GM18498 (cell line): Measurements from ENCODE around the gene PLK5.
"Not testable (repeated sequence)": the region's sequence is repeated elsewhere in the genome, so short reads cannot be mapped to it uniquely, and the experiment has no call there.

ENCODE experiments used
- ATAC-seq: cut with Tn5 transposase; IDR thresholded peaks from one replicate; pipeline ENCODE4 v1.9.1; 2021; ENCODE audit warnings: mild to moderate bottlenecking, moderate library complexity; ENCODE audit not compliant: unreplicated experiment

Gene PLK5

GRCh38 chr19:1523412-1524286, at the start of gene PLK5:
Gene PLK5, plus strand, starts transcription at chr19:1524077. Its CDS starts 2,920 bp downstream, at chr19:1526997.
- ATAC-seq: no peak

- ATAC-seq: no peak
These were observed 49.0 kb upstream of the PLK5 start for GRCh38 chr19:1474765-1475351.

DNA sequence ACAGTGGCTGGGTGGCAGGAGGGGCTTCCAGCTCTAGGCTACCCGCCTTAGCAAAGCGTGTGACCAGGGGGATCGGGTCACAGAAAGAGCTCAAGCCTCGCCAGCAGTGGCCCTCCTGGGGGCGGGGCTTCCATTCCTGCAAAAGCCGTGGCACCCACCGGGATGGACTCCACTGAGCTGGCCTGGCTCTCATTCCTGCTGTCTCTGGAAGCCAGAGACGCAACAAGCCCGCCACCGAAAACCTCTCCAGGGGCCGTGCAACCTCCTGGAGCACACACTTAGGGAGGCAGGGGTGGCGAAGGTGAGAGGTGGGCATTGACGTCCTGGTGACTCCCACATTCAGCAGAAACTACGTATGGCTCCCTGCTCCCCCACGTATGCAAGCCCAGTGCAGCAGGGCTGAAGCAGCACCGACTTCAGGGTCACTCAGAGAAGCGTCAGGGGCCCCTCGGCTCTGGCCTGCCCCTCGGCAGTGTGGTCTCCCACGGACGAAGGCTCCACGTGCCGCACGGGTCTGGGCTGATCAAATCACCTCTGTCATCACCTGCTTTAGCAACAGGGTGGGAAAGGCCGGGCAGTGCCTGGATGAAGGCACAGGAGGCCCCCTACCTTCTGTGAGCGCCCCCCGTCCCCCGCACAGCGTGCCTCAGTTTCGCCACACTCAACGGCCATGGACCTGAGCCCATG, 48.0 kb upstream of the PLK5 start:
- ATAC-seq: no peak

GRCh38 chr19:1477056-1477455, 46.8 kb upstream of the PLK5 start:
- ATAC-seq: not testable (repeated sequence)

GRCh38 chr19:1478934-1479707, 44.8 kb upstream of the PLK5 start, which contains the start of gene C19orf25:
Gene C19orf25, minus strand, starts transcription at chr19:1479215. Its CDS starts 312 bp downstream, at chr19:1478903.
- ATAC-seq: peak; percentile 92

DNA sequence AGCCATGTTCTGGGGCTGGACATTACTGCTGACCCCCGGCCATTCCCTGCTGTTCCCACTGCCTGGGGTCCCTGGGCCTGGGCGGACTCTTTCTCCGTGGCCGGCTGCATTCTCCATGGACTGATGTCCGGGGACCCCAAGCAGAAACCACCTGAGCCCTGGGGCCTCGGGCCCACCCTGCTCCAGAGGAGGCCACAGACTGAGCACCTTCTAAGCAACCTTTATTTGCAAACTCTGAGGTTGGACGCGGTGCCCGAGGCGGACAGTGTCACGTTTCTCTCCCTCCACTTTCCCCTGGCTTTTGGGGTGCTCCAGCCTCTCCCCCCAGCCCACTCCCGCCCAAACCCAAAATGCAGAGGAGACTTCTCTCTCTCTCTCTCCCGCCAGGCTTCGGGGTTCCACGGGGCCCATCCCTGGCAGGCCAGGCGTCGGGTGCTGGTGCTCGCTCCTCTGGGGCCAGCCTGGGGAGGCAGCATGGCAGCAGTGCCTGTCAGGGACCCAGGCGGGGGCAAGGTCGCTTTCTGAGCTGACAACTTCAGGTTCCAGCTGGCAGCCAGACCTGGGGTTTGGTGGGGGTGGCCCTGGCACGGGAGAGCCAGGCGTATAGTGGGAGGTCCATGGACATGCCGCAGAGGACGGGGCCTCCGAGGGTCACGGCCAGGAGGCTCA, 42.5 kb upstream of the PLK5 start:
- ATAC-seq: no peak

GRCh38 chr19:1481893-1482360, 42.0 kb upstream of the PLK5 start:
- ATAC-seq: no peak

DNA sequence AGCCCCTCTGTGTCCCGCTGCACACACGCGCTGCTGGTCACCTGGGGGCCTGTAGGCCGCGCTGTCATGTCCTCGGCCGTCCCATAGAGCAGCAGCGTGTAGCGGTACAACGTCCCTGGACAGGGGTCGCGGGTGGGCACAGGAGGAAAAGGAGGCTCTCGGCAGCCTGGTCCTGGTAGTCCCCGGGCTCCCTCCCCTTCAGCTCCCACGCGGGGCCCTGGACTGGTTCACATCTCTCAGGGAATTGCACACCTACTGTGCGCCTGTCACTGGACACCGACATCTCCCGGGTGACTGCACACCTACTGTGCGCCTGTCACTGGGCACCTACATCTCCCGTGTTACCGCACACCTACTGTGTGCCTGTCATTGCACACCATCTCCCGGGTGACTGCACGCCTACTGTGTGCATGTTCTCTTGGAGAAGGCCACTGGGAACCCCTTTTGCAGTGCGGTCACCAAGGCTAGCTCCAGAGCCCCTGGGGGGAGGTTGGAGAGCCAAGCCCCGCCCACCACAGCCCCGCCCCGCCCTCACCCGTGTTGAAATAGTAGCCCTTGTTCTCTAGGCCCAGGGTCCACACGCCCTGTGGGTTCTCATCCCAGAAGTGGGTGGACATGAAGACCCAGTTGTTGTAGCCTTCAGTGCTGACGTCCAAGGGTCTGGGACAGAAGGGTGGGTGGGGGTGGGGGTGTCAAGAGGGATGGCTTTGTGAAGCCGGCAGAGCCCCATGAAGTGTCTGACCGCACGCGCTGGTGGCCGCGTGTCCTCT, 41.3 kb upstream of the PLK5 start:
- ATAC-seq: no peak

- no peak for ATAC-seq
These were observed 40.5 kb upstream of the PLK5 start for GRCh38 chr19:1483131-1483978.

GRCh38 chr19:1483979-1484428, 39.9 kb upstream of the PLK5 start:
- ATAC-seq: no peak

GRCh38 chr19:1486720-1487575, 36.9 kb upstream of the PLK5 start:
- ATAC-seq: no peak

DNA sequence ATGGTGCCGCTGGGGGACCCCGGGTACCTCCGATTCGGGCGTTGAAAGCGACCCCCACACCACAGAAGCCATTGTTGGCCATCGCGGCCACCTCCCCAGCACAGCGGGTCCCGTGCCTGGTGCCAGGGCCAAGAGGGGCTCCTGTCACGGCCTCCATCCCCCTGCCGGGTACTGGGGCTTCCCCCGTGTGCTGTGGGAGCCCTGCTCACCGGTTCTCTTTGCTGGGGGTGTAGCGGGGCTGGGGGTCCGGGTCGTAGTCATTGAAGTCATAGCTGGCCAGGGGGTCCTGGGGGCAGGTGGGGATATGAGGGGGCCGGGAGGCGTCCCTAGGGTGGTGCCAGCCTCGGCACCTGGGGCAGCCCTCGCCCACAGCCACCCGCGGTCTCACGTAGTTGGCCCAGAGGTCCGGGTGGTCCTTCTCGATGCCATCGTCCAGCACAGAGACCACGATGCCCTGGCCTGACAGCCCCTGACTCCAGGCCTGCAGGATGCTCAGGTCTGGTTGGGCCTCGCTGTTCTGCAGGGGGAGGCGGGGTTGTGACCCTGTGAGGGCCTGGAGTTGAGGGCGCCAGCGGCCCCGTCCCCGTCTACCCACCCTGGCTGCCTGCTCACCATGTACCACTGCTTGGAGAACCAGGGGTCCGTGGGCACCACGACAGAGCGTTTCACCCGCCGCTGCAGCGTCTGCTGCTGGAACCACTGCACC, 36.1 kb upstream of the PLK5 start:
- no peak for ATAC-seq

- ATAC-seq: no peak
These were observed 35.6 kb upstream of the PLK5 start for GRCh38 chr19:1488282-1488601.

- no peak for ATAC-seq
These were observed 34.2 kb upstream of the PLK5 start for GRCh38 chr19:1489463-1490310.

- peak; percentile 83 for ATAC-seq
These were observed 33.4 kb upstream of the PLK5 start, which contains the start of gene PCSK4 for GRCh38 chr19:1490311-1491113. Gene PCSK4, minus strand, starts transcription at chr19:1490350. Its CDS starts 4 bp downstream, at chr19:1490346.
